Astrocyte (in vitro differentiated cells and primary cell): ENCODE results near the gene SH3GL3. TPM values are rescaled to one million over a fixed set of nuclear protein-coding genes. Genes with fewer than 3 reads are reported as not detected.

Experiments used
- DNase-seq: peaks from one replicate; pipeline ENCODE4 v3.0.0-alpha.2; 2010; ENCODE audit warnings: low read depth
- FAIRE-seq: peaks from 2 replicates; lab custom pipeline; 2011; peaks lifted over from hg19 to GRCh38; lab: Jason Lieb, UNC
- H2AFZ ChIP-seq: 2 replicates; pipeline ENCODE4 v1.6.0; 2012; ENCODE audit warnings: low read depth, low read length, inconsistent platforms
- H3K27ac ChIP-seq: 2 replicates; pipeline ENCODE4 v1.5.1; 2011; ENCODE audit warnings: low read depth, low read length, inconsistent platforms
- H3K27me3 ChIP-seq: 2 replicates; pipeline ENCODE4 v1.6.0; 2011; ENCODE audit warnings: low read length, inconsistent platforms; ENCODE audit not compliant: insufficient read depth
- H3K36me3 ChIP-seq: 2 replicates; pipeline ENCODE4 v1.5.1; 2011; ENCODE audit warnings: low read length, inconsistent platforms; ENCODE audit not compliant: insufficient read depth
- H3K4me1 ChIP-seq: 2 replicates; pipeline ENCODE4 v1.5.1; 2011; ENCODE audit warnings: low read length, inconsistent platforms; ENCODE audit not compliant: insufficient read depth
- H3K4me2 ChIP-seq: 2 replicates; pipeline ENCODE4 v1.6.0; 2012; ENCODE audit warnings: low read length, inconsistent platforms
- H3K4me3 ChIP-seq: 2 replicates; pipeline ENCODE4 v1.5.1; 2011; ENCODE audit warnings: low read depth, mild to moderate bottlenecking, low read length, inconsistent platforms; ENCODE audit not compliant: insufficient read depth
- H3K79me2 ChIP-seq: 2 replicates; pipeline ENCODE4 v1.6.0; 2012; ENCODE audit warnings: mild to moderate bottlenecking, low read length, inconsistent platforms; ENCODE audit not compliant: insufficient read depth
- H3K9ac ChIP-seq: 2 replicates; pipeline ENCODE4 v1.6.0; 2012; ENCODE audit warnings: mild to moderate bottlenecking, low read length, inconsistent platforms
- H3K9me3 ChIP-seq: 2 replicates; pipeline ENCODE4 v1.5.1; 2012; ENCODE audit warnings: low read depth, mild to moderate bottlenecking, low read length, inconsistent platforms; ENCODE audit not compliant: insufficient read depth
- H4K20me1 ChIP-seq: 2 replicates; pipeline ENCODE4 v1.6.0; 2012; ENCODE audit warnings: low read length, inconsistent platforms; ENCODE audit not compliant: insufficient read depth
- H3K27ac Mint-ChIP-seq: one replicate; pipeline ENCODE4 v1.8.0; 2021; ENCODE audit warnings: mild to moderate bottlenecking, mixed read lengths; ENCODE audit not compliant: unreplicated experiment
- H3K27me3 Mint-ChIP-seq: one replicate; pipeline ENCODE4 v1.8.0; 2021; ENCODE audit warnings: low read depth, mixed read lengths; ENCODE audit not compliant: unreplicated experiment
- H3K36me3 Mint-ChIP-seq: one replicate; pipeline ENCODE4 v1.8.0; 2021; ENCODE audit warnings: low read depth, mixed read lengths; ENCODE audit not compliant: unreplicated experiment
- H3K4me1 Mint-ChIP-seq: one replicate; pipeline ENCODE4 v1.8.0; 2021; ENCODE audit warnings: low read depth, mixed read lengths; ENCODE audit not compliant: unreplicated experiment
- H3K4me3 Mint-ChIP-seq: one replicate; pipeline ENCODE4 v1.8.0; 2021; ENCODE audit warnings: mild to moderate bottlenecking, moderate library complexity, mixed read lengths; ENCODE audit not compliant: unreplicated experiment
- H3K9me3 Mint-ChIP-seq: one replicate; pipeline ENCODE4 v1.8.0; 2021; ENCODE audit warnings: mild to moderate bottlenecking, mixed read lengths; ENCODE audit not compliant: unreplicated experiment
- EZH2 ChIP-seq: IDR thresholded peaks from 2 replicates; pipeline ENCODE4 v1.6.1; 2012; ENCODE audit warnings: mild to moderate bottlenecking, low read length, inconsistent platforms; ENCODE audit not compliant: insufficient read depth
- total RNA-seq: library from RNA; stranded (reverse); gene quantifications from 2 replicates; pipeline ENCODE4 v1.2.1, GENCODE V29; 2021
- TF ChIP-seq, protein P1 (sequence below): IDR thresholded peaks from 2 replicates; pipeline ENCODE4 v1.5.1; 2011; ENCODE audit warnings: low read depth, mild to moderate bottlenecking, inconsistent platforms, low read length, moderate library complexity; ENCODE audit not compliant: insufficient read depth

Gene SH3GL3
- total RNA-seq, 1 donor from 2014 or later = 2.7 TPM

DNA sequence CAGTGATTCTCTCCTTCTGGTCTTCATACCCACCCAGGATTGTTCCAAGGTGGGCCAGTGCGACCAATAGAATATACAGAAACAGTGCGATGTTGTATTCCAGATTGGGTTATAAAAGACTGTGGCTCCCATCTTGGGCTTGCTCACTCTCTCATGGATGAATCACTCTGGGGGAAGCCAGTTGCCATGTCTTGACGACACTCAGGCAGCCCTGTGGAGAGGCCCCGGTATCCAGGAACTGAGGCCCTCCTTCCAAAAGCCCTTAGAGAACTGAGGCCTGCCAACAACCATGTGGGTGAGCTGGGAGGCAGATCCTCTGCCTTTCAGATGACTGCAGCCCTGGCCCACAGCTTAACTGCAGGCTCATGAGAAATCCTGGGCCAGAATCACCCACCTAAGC lies 57.2 kb downstream of the SH3GL3 start:
- Histone ChIP-seq H3K9ac (no peak overlapping the region), H3K36me3 (no peaks in the 10 kb centered on the region), H4K20me1 (no peaks in the 10 kb centered on the region), H3K4me3 (no peak overlapping the region), H3K79me2 (no peaks in the 10 kb centered on the region), H3K9me3 (no peaks in the 10 kb centered on the region), H3K27ac (no peak overlapping the region), H3K4me1 (no peaks in the 10 kb centered on the region), H2AFZ (no peak overlapping the region), H3K4me2 (no peak overlapping the region), H3K27me3 (no peaks in the 10 kb centered on the region)
- Mint-ChIP-seq H3K36me3 (no peaks in the 10 kb centered on the region), H3K4me1 (peaks cover 6% of the 10 kb centered on the region), H3K9me3 (no peaks in the 10 kb centered on the region), H3K27me3 (no peaks in the 10 kb centered on the region), H3K4me3 (no peak overlapping the region), H3K27ac (no peak overlapping the region)
- FAIRE-seq = no peak
- TF ChIP-seq, protein P1, sequence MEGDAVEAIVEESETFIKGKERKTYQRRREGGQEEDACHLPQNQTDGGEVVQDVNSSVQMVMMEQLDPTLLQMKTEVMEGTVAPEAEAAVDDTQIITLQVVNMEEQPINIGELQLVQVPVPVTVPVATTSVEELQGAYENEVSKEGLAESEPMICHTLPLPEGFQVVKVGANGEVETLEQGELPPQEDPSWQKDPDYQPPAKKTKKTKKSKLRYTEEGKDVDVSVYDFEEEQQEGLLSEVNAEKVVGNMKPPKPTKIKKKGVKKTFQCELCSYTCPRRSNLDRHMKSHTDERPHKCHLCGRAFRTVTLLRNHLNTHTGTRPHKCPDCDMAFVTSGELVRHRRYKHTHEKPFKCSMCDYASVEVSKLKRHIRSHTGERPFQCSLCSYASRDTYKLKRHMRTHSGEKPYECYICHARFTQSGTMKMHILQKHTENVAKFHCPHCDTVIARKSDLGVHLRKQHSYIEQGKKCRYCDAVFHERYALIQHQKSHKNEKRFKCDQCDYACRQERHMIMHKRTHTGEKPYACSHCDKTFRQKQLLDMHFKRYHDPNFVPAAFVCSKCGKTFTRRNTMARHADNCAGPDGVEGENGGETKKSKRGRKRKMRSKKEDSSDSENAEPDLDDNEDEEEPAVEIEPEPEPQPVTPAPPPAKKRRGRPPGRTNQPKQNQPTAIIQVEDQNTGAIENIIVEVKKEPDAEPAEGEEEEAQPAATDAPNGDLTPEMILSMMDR = no peak
- TF ChIP-seq EZH2 = no peak
- no peak for DNase-seq

DNA sequence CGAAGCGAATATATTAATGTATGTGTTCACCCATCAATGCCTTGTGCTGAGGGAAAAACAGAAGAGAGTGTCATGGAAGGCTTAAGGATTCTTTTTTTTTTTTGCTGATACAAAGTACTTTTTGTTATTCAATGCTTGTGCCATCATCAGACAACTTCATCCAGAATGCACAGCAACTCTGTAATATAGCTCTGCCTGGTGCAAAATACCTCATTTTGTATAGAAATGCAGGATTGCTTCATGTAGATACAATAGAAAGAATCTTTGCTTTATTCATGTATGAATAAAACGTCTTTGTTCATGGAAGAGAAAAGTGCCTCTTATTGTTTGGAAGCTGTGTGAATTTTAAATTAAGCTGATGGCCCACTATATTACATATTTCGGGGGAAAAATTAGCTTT lies 62.9 kb downstream of the SH3GL3 start:
- no peak overlapping the region for H3K27ac Mint-ChIP-seq
- Histone ChIP-seq H3K36me3 (no peaks in the 10 kb centered on the region), H3K79me2 (no peaks in the 10 kb centered on the region), H3K4me3 (no peak overlapping the region), H3K9me3 (no peaks in the 10 kb centered on the region), H3K27ac (no peak overlapping the region), H2AFZ (no peak overlapping the region), H3K9ac (no peak overlapping the region), H4K20me1 (no peaks in the 10 kb centered on the region), H3K4me1 (no peaks in the 10 kb centered on the region), H3K4me2 (no peak overlapping the region), H3K27me3 (peaks cover 2% of the 10 kb centered on the region)
- H3K36me3 Mint-ChIP-seq = no peaks in the 10 kb centered on the region
- DNase-seq (no peak), FAIRE-seq (no peak)
- H3K27me3 Mint-ChIP-seq = peaks cover 2% of the 10 kb centered on the region
- H3K4me3 Mint-ChIP-seq = no peak overlapping the region
- no peak for TF ChIP-seq EZH2
- TF ChIP-seq, protein P1 = no peak
- H3K4me1 Mint-ChIP-seq = peaks cover 4% of the 10 kb centered on the region
- H3K9me3 Mint-ChIP-seq = no peaks in the 10 kb centered on the region

DNA sequence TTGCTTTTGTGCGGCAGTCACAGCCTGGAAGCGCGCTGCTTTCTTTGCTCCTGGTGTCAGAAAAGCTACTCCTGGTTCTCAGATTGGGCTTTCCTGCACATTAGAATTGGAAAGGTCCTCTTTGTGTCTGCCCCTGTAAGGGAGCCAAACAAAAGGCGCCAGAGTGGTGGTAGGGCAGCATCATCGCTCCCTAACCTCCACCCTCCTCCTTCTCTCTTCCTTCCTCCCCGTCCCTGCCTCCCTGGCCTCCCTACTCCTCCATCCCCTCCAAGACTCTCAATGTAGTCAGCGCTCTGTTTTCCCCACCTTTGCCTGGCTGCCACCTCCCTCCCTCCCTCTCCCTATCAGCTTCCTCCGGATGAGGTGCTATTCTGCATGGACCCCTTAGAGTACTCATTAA lies 65.3 kb downstream of the SH3GL3 start:
- H3K9ac ChIP-seq = no peak overlapping the region
- H2AFZ ChIP-seq = no peak overlapping the region
- H3K4me3 ChIP-seq = no peak overlapping the region
- no peaks in the 10 kb centered on the region for H3K36me3 ChIP-seq
- H3K79me2 ChIP-seq = no peaks in the 10 kb centered on the region
- DNase-seq (no peak), FAIRE-seq (no peak)
- H3K27me3 Mint-ChIP-seq = peaks cover 2% of the 10 kb centered on the region
- no peak for TF ChIP-seq EZH2
- H4K20me1 ChIP-seq = no peaks in the 10 kb centered on the region
- no peaks in the 10 kb centered on the region for H3K9me3 Mint-ChIP-seq
- no peak overlapping the region for H3K4me3 Mint-ChIP-seq
- no peaks in the 10 kb centered on the region for H3K4me1 ChIP-seq
- H3K4me2 ChIP-seq = no peak overlapping the region
- no peaks in the 10 kb centered on the region for H3K36me3 Mint-ChIP-seq
- H3K27me3 ChIP-seq = peaks cover 2% of the 10 kb centered on the region
- peaks cover 9% of the 10 kb centered on the region for H3K4me1 Mint-ChIP-seq
- no peak overlapping the region for H3K27ac Mint-ChIP-seq
- no peaks in the 10 kb centered on the region for H3K9me3 ChIP-seq
- H3K27ac ChIP-seq = no peak overlapping the region
